Measurements from ENCODE around the gene SEPSECS. TPM values are rescaled to one million over a fixed set of nuclear protein-coding genes. Genes with fewer than 3 reads are reported as not detected.
A peak's percentile ranks its signal among the peaks of the same experiment; 100 is the strongest.

The SEPSECS gene
- total and polyA plus RNA-seq, 2 of the 13 experiments (the other 11 are each of a cell fraction or from before 2014, with no cell fraction given): 9.4 to 14.3 TPM

DNA sequence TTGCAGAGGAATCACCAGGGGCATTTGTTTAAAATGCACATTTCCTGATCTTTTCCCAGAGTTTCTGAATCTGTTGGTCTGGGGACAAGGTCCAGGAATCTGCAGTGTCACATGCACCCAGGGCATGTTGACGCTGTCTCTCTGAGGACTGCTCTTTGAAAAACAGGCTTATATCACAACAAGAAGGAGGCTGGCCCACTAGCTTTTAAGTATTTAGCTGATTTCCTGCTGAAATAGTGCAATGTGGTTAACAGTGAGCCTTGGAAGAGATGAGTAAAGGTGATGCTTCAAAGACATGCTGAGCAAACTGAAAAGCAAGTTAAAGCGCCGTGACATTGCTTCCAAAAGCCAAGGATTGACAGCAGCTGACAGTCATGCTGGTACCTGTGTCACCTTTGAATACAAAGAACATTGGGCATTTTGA lies 18.6 kb upstream of the SEPSECS start (continued):
- TF ChIP-seq, protein P1, sequence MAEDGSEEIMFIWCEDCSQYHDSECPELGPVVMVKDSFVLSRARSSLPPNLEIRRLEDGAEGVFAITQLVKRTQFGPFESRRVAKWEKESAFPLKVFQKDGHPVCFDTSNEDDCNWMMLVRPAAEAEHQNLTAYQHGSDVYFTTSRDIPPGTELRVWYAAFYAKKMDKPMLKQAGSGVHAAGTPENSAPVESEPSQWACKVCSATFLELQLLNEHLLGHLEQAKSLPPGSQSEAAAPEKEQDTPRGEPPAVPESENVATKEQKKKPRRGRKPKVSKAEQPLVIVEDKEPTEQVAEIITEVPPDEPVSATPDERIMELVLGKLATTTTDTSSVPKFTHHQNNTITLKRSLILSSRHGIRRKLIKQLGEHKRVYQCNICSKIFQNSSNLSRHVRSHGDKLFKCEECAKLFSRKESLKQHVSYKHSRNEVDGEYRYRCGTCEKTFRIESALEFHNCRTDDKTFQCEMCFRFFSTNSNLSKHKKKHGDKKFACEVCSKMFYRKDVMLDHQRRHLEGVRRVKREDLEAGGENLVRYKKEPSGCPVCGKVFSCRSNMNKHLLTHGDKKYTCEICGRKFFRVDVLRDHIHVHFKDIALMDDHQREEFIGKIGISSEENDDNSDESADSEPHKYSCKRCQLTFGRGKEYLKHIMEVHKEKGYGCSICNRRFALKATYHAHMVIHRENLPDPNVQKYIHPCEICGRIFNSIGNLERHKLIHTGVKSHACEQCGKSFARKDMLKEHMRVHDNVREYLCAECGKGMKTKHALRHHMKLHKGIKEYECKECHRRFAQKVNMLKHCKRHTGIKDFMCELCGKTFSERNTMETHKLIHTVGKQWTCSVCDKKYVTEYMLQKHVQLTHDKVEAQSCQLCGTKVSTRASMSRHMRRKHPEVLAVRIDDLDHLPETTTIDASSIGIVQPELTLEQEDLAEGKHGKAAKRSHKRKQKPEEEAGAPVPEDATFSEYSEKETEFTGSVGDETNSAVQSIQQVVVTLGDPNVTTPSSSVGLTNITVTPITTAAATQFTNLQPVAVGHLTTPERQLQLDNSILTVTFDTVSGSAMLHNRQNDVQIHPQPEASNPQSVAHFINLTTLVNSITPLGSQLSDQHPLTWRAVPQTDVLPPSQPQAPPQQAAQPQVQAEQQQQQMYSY (CRISPR knock-in tag; IDR thresholded peaks at IDR 0.05): no peak
- TF ChIP-seq ZNF644 (CRISPR knock-in tag; IDR thresholded peaks at IDR 0.05; ENCODE audit: low read depth): no peak
- TF ChIP-seq SMYD3 (CRISPR knock-in tag; IDR thresholded peaks at IDR 0.05): no peak
- TF ChIP-seq ZNF614 (CRISPR knock-in tag; IDR thresholded peaks at IDR 0.05; ENCODE audit: borderline replicate concordance): no peak
- TF ChIP-seq ZNF468 (CRISPR knock-in tag; IDR thresholded peaks at IDR 0.05): no peak
- TF ChIP-seq ZMYM3 (CRISPR knock-in tag; IDR thresholded peaks at IDR 0.05): peak; percentile 37; the same call in 1 of the 2 replicates
- TF ChIP-seq, protein P2, sequence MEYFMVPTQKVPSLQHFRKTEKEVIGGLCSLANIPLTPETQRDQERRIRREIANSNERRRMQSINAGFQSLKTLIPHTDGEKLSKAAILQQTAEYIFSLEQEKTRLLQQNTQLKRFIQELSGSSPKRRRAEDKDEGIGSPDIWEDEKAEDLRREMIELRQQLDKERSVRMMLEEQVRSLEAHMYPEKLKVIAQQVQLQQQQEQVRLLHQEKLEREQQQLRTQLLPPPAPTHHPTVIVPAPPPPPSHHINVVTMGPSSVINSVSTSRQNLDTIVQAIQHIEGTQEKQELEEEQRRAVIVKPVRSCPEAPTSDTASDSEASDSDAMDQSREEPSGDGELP (IDR thresholded peaks at IDR 0.05; ENCODE audit: borderline replicate concordance, low read depth): no peak; the same call in 1 of the 2 replicates
- peak; percentile 26; the same call in 1 of the 2 replicates for TF ChIP-seq NFIC (IDR thresholded peaks at IDR 0.05; ENCODE audit: low read length)
- no peak for TF ChIP-seq FOSL1 (CRISPR knock-in tag; IDR thresholded peaks at IDR 0.05; ENCODE audit: borderline replicate concordance)
- TF ChIP-seq ZMYM2 (CRISPR knock-in tag; IDR thresholded peaks at IDR 0.05): no peak
- TF ChIP-seq PTBP1 (IDR thresholded peaks at IDR 0.05; ENCODE audit: low read depth, low read length, poor library complexity, severe bottlenecking): no peak
- TF ChIP-seq ZBTB1 (CRISPR knock-in tag; IDR thresholded peaks at IDR 0.05; ENCODE audit: borderline replicate concordance): no peak
- TF ChIP-seq NR2F6 (IDR thresholded peaks at IDR 0.05): no peak
- no peak for TF ChIP-seq NR2F6 (CRISPR knock-in tag; IDR thresholded peaks at IDR 0.05)
- no peak for TF ChIP-seq ZNF589 (CRISPR knock-in tag; conservative IDR thresholded peaks at IDR 0.05)
- TF ChIP-seq ZNF232 (CRISPR knock-in tag; IDR thresholded peaks at IDR 0.05; ENCODE audit: borderline replicate concordance): no peak
- TF ChIP-seq, protein P3, sequence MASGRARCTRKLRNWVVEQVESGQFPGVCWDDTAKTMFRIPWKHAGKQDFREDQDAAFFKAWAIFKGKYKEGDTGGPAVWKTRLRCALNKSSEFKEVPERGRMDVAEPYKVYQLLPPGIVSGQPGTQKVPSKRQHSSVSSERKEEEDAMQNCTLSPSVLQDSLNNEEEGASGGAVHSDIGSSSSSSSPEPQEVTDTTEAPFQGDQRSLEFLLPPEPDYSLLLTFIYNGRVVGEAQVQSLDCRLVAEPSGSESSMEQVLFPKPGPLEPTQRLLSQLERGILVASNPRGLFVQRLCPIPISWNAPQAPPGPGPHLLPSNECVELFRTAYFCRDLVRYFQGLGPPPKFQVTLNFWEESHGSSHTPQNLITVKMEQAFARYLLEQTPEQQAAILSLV (CRISPR knock-in tag; IDR thresholded peaks at IDR 0.05; ENCODE audit: borderline replicate concordance): no peak
- no peak for TF ChIP-seq ZNF180 (CRISPR knock-in tag; IDR thresholded peaks at IDR 0.05; ENCODE audit: borderline replicate concordance, low read depth)
- no peak for TF ChIP-seq ZNF350 (CRISPR knock-in tag; IDR thresholded peaks at IDR 0.05; ENCODE audit: borderline replicate concordance, low read depth)
- no peak for TF ChIP-seq HDAC1 (CRISPR knock-in tag; IDR thresholded peaks at IDR 0.05)
- TF ChIP-seq, protein P4, sequence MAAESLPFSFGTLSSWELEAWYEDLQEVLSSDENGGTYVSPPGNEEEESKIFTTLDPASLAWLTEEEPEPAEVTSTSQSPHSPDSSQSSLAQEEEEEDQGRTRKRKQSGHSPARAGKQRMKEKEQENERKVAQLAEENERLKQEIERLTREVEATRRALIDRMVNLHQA (CRISPR knock-in tag; IDR thresholded peaks at IDR 0.05): no peak
- TF ChIP-seq, protein P5, sequence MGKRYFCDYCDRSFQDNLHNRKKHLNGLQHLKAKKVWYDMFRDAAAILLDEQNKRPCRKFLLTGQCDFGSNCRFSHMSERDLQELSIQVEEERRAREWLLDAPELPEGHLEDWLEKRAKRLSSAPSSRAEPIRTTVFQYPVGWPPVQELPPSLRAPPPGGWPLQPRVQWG (CRISPR knock-in tag; IDR thresholded peaks at IDR 0.05; ENCODE audit: borderline replicate concordance, low read depth): no peak
- TF ChIP-seq KAT8 (CRISPR knock-in tag; IDR thresholded peaks at IDR 0.05): peak; percentile 58; the same call in 1 of the 2 replicates
- no peak for TF ChIP-seq ZBTB34 (CRISPR knock-in tag; IDR thresholded peaks at IDR 0.05)
- TF ChIP-seq RFXANK (CRISPR knock-in tag; IDR thresholded peaks at IDR 0.05): no peak
